GM21723 (cell line): ENCODE measurements around the gene ZNF493.

Experiments
- ATAC-seq: cut with Tn5 transposase; IDR thresholded peaks from one replicate; pipeline ENCODE4 v1.9.1; 2021; ENCODE audit warnings: mild to moderate bottlenecking, moderate library complexity; ENCODE audit not compliant: unreplicated experiment

ZNF493 gene

GRCh38 chr19:21396893-21397572 lies at the start of gene ZNF493:
ZNF493 (plus strand) TSS chr19:21397133; CDS start chr19:21397238, 105 bp downstream.
- ATAC-seq: peak; percentile 100

- ATAC-seq: no peak
These were observed 44.1 kb upstream of the ZNF493 start for GRCh38 chr19:21352830-21353229.

GRCh38 chr19:21358768-21359451 lies 38.0 kb upstream of the ZNF493 start, which contains the start of gene ZNF738:
ZNF738 (plus strand) TSS chr19:21359000; CDS start chr19:21359141, 141 bp downstream.
- peak; percentile 97 for ATAC-seq

DNA sequence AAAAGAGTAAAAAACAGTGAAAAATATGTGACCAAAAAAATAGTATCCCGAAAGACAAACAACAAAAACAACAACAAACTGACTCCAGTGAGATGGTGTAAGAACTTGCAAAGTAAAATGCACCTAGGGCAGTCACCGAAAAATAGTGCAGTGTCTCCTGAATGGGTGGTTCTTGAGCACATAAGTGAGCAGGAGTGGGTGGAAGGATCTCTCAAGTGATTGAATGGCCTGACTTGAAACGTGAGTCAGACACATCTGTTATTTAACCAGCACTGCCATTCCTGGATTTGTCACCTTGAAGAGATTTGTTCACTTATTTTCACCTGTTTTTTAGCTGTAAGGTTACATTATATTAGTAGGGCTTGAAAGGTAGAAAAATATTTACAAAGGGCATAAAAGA lies 34.6 kb upstream of the ZNF493 start:
- no peak for ATAC-seq

DNA sequence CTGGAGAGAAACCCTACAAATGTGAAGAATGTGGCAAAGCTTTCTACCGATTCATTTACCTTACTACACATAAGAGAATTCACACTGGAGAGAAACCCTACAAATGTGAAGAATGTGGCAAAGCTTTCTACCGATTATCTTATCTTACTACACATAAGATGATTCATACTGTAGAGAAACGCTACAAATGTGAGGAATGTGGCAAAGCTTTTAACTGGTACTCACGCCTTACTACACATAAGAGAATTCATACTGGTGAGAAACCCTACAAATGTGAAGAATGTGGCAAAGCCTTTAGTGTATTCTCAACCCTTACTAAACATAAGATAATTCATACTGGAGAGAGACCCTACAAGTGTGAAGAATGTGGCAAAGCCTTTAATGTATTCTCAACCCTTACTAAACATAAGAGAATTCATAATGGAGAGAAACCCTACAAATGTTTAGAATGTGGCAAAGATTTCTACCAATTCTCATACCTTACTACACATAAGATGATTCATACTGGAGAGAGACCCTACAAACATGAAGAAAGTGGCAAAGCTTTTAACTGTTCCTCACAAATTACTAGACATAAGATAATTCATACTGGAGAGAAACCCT lies 12.9 kb upstream of the ZNF493 start:
- ATAC-seq: no peak

DNA sequence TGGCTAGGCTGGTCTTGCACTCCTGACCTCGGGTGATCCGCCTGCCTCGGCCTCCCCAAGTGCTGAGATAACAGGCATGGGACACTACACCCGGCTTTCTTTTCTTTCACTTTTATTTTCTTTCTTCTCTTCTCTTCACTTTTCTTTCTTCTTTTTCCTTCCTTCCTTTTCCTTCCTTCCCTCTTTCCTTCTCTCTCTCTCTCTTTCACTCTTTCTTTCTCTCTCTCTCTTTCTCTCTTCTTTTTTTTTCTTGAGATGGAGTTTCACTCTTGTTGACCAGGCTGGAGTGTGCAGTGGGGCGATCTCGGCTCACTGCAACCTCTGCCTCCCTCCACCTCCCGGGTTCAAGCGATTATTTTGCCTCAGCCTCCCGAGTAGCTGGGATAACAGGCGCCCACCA lies 812 bp upstream of the ZNF493 start:
- no peak for ATAC-seq

- ATAC-seq: no peak
These were observed 1.9 kb downstream of the ZNF493 start for GRCh38 chr19:21398851-21399250.

DNA sequence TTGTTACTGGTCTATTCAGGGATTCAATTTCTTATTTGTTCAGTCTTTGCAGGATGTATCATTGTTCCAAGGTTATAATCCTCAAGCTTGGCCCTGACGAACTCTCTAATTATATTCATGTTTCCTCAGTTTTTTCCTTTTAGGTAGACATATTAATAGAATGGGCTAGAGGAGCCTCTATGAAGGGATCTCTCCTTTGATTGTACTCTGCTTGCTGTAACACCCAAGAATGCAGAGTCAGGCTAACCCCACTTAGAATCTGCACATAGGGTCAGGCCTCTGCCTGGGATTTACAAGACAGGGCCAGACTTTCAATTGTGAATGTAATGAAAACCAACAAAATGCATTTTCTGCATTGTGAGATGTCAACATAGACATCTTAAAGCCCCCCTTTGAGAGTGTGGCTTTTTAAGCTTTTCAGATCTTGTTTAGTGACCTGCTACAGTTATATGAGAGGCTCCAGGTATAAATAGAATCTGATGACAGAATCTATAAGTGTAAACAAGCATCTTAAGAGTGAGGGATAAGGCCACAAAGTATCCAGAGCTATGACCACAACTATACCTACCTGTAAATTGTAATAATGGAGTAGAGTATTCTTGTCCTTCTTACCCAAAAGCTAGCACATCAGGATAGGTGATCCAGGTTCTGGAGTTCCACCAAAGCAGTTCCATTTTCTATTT lies 5.5 kb downstream of the ZNF493 start:
- no peak for ATAC-seq

- no peak for ATAC-seq
These were observed 13.2 kb downstream of the ZNF493 start for GRCh38 chr19:21410166-21410565.

DNA sequence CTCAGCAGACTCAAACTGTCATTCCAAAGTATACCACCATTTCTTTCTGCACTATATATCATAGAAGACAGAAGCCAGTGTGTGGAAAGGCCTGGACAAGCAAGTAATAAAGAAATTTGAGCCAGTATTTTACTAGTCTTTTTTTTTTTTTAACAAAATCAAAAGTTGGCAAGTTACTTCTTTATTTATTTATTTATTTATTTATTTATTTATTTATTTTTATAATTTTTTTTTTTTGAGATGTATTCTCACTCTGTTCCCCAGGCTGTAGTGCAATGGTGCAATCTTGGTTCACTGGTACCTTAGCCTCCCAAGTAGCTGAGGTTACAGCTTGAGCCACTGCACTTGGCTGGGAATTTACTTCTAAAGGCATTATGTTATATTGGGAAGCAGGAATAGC lies 25.3 kb downstream of the ZNF493 start:
- no peak for ATAC-seq

- ATAC-seq: no peak
These were observed 26.4 kb downstream of the ZNF493 start for GRCh38 chr19:21423057-21424041.

DNA sequence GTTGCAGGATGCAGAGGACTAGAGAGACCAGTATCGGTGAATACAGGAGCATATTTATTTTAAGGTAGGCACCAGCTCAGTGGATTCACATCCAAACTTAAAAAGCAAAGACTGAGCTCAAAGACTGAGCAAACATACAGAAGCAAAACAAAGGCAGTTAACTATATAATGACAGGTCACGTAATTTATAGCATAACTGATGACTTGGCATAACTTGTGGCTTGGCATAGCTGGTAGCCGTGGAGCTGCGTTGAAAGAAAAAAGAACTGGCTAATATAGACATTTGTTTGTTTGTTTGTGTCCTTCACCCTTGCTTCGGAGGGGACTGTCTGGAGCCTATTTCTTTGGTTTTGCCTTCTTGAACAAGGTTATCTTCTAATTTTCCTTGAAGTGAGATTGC lies 33.7 kb downstream of the ZNF493 start:
- no peak for ATAC-seq

GRCh38 chr19:21432590-21432989 lies 35.7 kb downstream of the ZNF493 start:
- no peak for ATAC-seq

DNA sequence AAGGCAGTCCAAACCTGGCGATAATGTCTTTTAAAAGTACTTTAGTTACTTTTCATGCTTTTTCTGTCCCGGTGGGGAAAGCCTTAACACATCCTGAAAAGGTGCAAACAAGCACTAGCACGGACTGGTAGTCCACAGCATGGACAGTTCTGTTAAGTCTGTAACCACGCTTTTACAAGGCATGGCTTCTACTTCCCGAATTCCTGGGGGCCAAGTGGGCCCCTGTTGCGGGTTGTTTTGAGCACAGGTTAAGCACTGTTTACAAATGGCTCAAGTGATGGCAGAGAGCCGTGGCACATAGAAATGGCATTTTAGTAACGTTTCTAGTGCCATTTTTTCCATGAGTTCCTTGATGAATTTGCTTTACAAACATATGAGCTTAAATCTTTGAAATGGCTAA lies 37.6 kb downstream of the ZNF493 start:
- no peak for ATAC-seq

GRCh38 chr19:21434967-21435544 lies 38.1 kb downstream of the ZNF493 start:
- ATAC-seq: no peak

DNA sequence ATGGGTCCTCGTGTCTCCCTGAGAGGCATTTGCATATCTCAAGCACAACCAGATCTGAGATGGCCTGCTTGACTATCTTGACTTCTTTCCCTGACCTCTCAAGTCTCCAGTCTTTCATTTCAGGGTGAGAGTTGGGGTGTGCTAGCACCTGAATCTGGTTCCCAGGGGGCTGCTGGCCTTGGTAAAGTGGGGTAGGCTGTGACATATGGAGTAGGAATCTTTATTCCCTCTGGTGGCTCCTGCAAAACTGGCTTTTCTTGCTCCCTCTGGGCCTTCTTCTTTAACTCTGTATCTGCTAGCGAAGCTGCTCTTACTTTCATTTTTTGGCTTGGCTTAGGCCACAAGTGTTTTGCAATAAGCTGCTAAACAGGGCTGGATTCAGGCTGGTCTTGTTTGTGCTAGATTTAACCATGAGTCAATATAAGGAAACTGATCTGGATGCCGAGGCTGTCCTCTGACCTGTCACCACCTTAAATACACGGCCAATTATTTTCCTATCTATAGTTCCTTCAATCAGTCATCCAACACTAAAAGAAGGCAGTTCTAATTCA lies 42.3 kb downstream of the ZNF493 start:
- no peak for ATAC-seq

- ATAC-seq: no peak
These were observed 43.4 kb downstream of the ZNF493 start for GRCh38 chr19:21440321-21440720.

DNA sequence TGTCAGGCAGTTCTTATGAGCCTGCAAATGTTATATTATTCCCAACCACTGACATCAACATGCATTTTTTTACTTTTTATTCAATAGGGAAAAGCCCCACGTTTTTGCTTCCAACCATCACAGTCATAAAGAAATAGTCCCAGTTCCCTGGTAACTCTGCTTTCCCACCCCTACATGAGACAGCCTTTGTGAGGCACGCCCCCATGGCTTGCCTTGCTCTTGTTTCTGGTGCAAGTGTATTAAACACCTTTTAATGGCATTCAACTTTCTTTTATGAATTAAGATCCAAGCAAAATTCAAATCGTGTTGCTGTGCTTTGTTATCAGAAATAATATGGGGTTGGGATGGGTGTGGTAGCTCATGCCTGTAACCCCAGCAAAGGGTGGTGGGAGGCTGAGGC lies 54.3 kb downstream of the ZNF493 start:
- no peak for ATAC-seq

- ATAC-seq: no peak
These were observed 58.0 kb downstream of the ZNF493 start for GRCh38 chr19:21454901-21455300.

DNA sequence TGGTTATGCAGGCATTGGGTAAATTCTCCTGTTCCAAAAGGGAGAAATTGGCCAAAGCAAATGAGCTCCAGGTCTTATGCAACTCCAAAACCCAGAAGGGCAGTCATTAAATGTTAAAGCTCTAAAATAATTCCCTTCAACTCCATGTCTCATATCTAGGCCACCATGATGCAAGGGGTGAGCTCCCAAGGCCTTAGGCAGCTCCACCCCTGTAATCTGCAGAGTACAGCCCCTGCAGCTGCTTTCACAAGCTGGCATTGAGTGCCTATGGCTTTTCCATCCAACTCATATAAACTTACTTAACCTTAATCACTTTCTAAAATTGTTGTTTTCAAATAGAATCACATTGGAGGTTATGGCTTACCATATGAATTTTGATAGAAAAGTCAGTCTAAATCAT lies 63.8 kb downstream of the ZNF493 start:
- no peak for ATAC-seq
